UCSD-AML1 (cell line): ENCODE measurements around the gene LPCAT1.
A peak's percentile ranks its signal among the peaks of the same experiment; 100 is the strongest.

Experiments
- DNase-seq: peaks from one replicate; lab custom pipeline; 2025; ENCODE audit not compliant: unreplicated experiment; lab: John Stamatoyannopoulos, UW

LPCAT1 gene

DNA sequence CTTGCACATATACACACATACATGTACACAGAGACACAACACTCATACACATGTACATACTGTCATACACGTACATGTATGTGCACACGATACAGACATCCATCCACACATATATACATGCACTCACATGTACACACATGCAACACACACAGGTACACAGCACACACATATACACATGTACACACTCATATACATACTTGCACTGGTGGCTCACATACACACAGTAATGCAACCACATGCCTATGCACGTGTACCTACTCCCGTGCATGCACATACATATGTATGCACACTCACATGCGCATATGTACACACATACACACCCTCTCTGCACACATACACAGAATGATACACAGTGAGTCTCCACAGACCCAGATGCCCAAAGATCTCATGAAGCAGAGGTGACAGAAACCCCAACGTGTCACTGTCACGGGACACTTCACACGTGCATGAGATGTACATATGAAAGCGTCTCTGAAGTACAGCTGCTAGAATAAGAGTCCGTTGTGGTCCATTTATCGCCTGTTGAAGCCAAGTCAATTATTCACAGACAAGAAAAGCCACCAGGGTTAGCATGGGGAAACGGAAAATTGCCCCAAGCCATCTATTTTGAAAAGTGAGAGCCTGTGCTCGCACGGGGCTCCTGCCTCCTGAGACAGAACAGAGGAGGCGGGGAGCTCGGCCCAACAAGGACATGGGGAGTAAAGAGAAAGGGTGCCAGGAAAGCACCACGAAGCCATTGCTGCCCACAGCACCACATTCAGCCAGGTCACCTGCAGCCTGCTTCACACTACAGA, 24.9 kb downstream of the LPCAT1 start:
- no peak for DNase-seq

DNA sequence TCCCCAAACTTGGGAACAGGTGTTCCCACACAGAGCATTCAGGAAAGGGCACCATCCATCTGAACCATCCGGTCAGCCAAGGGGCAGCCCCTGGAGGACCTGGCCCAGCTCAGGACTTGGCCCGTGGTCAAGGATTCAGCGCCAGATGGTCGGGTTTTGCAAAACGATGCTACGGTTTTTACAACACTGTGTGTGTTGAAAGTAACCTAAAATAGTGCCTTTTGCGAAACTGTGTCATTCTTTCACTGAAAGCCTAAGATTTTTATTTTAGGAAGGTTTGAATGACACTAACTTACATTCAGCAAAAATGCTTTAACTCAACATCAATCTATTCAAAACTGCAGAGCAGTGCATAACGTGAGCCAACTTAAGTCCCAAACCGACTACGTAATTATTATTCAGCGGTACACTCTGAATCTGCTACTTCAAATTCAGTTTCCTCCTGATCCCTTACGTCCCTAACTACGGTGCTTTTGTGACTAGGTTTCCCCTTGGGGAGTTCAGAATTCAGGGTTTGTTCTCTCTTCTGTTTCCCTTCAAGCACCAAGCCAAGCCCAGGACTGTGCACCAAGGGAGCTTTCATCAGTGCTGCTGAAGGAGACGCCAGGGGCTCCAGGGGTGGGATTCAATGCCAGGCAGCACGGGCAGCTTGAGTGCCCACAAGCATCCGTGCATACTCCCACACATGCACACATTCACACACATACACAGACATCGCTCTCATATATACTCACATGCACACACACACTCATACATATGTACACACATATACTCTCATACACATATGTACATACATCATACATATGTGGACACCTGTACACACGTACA, 25.8 kb downstream of the LPCAT1 start:
- no peak for DNase-seq

DNA sequence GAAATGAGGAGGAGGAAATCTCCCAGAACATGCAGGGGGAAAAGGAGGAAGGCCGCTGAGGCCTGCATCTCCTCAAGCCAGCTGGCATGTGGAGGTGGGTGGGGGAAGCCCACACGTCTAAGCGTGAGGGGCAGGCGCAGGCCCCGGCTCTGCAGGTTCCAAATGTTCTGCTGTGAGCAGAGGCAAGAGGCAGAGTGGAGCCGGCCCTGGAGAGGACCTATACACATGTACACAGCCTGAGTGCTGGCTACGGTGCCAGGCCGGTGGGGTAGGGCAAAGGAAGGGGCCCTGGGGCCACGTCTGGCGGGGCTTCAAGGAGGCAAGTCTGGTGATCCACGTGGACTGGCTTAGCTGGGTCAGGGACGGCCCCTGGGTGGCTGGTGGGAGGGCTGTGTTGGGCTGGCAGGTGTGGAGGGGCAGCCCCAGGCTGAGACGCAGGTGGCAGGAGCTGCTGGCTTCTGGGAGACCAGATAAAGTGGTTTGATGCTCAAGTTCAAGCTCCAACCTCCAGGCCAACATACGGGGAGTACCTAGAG, 26.4 kb downstream of the LPCAT1 start:
- DNase-seq, result no peak

DNA sequence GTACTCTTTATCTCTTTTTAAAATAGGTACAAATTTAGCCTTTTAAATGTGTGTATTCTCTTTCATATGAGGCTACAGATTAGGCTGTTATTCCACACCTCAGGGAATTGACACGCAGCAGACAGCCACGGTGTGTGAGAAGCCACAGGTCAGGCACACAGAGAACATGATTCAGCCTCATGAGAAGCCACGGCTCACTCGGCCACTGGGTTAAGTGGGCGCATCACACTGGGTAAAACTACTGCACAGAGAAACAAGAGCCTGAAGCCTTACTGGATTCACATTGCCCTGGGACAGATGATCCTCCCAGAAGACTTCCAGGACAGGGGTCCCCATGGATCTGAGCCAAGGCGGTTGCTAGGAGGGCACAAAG, 28.2 kb downstream of the LPCAT1 start:
- DNase-seq, result no peak

- DNase-seq, result peak; percentile 51
Observed at GRCh38 chr5:1494780-1495524, 28.8 kb downstream of the LPCAT1 start.

DNA sequence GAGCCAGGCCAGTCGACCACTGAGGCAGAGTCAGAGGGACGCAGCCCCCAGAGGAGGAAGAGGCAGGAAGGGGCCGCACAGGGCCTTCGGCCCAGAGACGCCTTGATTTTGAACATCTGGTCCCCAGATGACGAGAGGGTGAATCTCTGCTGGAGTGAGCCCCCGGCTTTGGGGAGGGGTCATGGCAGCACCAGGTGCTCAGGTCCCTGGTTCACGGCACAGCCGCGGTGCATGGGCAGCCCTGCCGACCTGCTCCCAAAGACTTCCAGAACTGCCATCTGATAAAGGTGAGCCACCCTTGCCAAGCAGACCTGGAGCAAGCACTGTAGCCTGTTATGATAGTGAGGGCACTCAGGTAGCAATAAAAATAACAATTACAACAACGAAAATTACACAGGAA, 29.8 kb downstream of the LPCAT1 start:
- DNase-seq, result no peak

DNA sequence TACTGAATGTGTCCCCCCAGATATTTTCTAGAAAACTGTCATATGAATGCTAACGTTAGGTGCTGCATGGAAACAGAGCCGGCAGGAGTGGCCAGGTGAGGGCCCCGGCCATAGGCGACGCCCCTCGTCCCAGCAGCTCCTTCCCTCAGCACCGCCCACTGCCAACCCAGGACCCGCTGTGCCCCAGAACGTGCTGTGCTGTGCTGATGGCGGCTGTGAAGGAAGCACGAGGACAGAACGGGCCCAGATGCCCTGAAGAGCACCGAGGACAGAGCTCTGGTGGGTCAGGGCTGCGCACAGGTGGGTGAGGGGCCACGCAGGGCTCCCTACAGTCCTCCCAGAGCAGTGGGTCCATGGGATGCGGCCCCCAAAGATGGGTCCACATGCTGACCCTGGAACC, 30.3 kb downstream of the LPCAT1 start:
- no peak for DNase-seq

- DNase-seq, result no peak
Observed at GRCh38 chr5:1492757-1493156, 31.0 kb downstream of the LPCAT1 start.

- no peak for DNase-seq
Observed at GRCh38 chr5:1490376-1490775, 33.4 kb downstream of the LPCAT1 start.

DNA sequence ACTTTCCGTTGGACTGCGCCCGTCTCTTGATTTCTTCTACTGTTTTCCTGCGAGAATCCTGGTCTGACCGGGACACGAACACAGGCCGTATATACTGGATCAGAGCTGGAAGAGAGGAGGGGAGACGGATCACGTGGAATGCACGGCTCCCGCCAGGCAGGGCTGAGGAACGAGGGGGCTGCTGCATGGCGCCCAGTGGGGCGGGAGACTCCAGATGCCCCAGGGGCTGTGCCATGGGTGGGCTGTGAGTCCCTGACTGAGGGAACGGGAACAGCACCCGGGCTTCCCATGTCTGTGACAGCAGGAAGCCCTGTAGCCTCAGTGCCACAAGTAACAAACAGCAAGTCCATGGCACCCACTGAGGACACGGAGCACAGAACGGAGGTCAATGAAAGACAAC, 34.0 kb downstream of the LPCAT1 start:
- DNase-seq, result no peak

DNA sequence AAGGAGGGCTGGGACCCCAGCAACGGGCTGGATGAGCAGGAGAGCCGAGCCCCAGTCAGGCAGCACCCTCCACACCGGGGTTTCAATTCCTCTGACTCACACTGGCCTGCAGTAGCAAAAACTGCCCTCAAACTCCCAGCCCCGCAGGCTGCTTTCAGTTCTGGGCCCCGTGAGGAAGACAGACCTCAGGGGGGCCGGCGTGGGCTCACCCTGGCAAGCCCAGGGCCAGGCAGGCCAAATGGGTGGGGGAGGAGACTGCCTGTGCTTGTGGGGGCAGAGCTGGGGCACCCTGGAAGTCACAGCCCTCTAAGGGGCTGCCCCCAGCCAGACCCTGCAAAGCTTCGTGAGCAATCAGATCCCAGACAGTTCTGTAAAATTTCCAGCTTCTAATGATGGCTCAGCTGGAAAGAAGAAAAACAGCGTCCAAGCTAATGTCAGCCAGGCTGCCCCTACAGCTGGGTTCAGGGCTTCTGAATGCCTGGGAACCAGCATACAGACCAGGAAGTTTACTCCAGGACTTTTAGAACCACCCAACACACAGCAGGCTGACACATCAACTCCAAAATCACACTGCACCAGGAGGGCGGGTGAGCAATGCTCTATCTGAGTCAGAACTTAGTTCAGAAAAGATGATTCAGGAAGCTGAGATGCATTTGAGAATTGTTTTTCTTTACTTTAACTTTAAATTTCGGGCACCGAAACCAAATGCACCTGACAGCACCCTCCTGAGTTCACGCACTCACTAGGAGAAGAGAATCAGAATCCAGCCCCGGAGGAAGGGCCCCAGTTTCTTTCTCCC, 34.7 kb downstream of the LPCAT1 start:
- DNase-seq, result no peak

DNA sequence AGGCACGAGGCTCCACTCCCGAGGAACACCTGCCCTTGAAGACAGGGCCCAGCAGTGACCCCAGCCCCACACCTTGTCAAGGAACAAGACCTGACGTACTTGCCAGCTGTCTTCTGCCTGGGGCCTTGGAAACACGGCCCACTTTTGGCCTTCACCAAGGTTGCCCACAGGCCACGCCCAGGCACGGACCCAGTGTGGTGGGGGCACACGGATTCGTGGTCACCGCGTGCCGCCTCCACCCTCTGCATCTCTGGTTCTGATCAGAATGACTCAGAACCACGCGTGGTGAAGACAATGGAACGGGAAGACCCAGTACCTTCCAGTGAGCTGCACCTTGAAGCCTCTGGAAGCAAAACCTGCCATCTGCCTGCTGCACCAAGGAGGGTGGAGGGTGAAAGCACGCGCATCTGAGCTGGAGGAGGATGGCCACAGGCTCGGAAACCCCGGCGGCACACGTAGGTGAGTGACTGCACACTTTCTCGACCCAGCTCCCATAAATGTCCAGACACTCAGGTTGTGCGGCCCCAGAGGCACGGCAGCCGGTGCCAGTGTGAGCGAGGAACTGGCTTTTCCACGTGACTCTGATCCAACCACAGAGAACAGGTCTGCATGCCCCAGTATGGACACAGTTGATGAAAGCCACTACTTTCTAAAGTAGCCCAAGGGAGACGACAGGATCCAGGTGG, 36.5 kb downstream of the LPCAT1 start:
- DNase-seq, result no peak

DNA sequence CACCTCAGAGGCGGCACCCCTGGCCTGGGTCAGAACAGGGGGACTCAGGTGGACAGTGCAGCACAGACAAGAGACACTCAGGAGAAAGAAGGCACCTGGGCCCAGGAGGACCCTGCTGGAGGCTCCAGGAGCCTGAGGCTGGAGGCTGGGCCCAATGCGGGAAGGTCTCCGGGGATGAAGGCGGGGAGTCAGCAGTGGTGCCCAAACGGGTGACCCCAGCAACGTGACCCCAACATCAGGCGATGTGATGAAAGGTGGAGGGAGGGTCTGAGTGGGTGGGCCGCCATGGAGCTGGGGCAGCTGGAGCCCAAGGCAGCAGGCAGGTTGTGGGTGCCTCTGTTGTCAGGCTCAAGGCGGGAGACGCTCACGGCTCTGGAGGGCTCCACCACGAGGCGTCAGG, 37.5 kb downstream of the LPCAT1 start:
- DNase-seq, result no peak

- no peak for DNase-seq
Observed at GRCh38 chr5:1485579-1486118, 38.1 kb downstream of the LPCAT1 start.

- no peak for DNase-seq
Observed at GRCh38 chr5:1484730-1485578, 38.8 kb downstream of the LPCAT1 start.

DNA sequence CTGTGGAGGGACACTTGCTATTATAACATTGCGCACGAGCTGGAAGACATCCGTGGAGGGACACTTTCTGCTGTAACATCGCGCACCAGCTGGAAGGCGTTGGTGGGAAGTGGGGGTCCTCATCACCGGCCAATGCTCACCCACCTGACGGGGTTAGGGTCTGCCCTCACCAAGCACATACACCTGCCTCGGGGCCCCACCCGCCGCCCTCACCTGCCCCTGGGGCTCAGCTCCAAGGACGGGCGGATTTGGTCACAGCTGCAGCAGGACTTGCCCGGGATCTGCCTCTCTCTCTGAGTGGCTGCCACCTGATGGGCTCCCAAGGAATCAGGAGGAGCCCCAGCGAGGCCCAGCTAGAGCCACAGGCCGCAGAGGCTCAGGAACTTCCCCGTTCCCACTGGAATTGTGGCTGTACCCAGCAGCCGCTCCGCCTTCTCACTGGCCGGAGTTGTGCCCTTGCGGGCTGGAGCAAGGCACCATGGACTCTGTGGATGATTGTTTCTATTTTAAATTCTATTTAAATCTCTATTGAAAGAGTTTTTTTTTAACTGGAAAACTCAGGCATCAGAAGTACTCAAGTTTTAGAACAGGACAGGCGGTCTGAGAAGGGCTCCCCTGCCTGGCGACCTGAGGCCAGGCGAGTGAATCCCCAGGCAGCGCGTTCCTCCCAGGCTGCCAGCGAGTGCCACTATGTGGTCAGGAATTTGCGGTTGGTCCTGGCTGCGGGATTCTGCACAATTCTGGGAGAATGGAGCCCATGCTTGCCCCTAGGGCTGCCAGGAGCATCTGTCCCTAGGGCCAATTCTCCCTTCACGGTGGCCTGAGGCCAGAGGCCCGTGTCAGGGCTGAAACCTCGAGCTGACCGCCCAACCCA, 39.7 kb downstream of the LPCAT1 start:
- DNase-seq, result no peak

DNA sequence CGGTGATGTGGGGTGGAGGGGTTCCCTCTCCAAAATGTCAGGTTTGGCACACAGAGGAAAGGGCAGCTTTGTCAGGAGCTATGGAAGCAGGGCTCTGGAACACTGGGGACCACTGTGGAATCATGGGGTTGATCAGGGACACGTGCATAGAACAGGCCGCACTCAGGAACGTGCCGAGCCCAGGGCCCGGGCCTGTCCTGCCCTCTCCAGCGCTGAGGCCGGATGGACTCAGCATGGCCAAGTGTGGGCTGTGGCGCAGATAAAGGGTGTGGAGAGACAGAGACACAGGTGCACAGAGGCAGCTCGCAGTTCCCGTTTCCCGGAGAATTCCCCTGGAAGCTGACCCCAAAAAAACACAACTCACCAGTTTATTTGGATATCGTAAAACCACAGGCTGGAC, 40.7 kb downstream of the LPCAT1 start:
- no peak for DNase-seq

GRCh38 chr5:1481959-1482331, 41.8 kb downstream of the LPCAT1 start:
- DNase-seq, result no peak
